SK-N-MC (cell line): ENCODE data around the gene GTF3C1.

ENCODE experiments used
- DNase-seq: peaks from one replicate; pipeline ENCODE4 v3.0.0-alpha.2; 2011; ENCODE audit warnings: low read depth, low spot score
- H3K27ac ChIP-seq: fragments of 200-600 bp; sonication (generic); 2 replicates; pipeline ENCODE4 v1.5.1; 2016; ENCODE audit warnings: mixed run types
- H3K36me3 ChIP-seq: fragments of 200-600 bp; sonication (generic); 2 replicates; pipeline ENCODE4 v1.6.1; 2017; ENCODE audit warnings: antibody characterized with exemption, low read length, mixed read lengths; ENCODE audit not compliant: insufficient read depth
- H3K4me3 ChIP-seq: fragments of 200-600 bp; sonication (generic); 2 replicates; pipeline ENCODE4 v1.5.1; 2016
- H3K9ac ChIP-seq: fragments of 200-600 bp; sonication (generic); 2 replicates; pipeline ENCODE4 v1.8.0; 2017; ENCODE audit warnings: mixed run types, mixed read lengths; ENCODE audit not compliant: insufficient read length
- H3K9me3 ChIP-seq: fragments of 200-600 bp; sonication (generic); 2 replicates; pipeline ENCODE4 v1.6.1; 2017; ENCODE audit warnings: low read depth, mild to moderate bottlenecking, antibody characterized with exemption, low read length, moderate library complexity, mixed read lengths
- EZH2 ChIP-seq: fragments of 200-600 bp; sonication (generic); IDR thresholded peaks from one replicate; pipeline ENCODE4 v1.6.1; 2017; ENCODE audit warnings: antibody characterized with exemption
- FOXP2 ChIP-seq: optimal IDR thresholded peaks from 2 replicates; pipeline ENCODE3; 2011; ENCODE audit warnings: mild to moderate bottlenecking, moderate library complexity; ENCODE audit not compliant: insufficient read depth; ENCODE audit errors: extremely low read length, control extremely low read depth
- POLR2AphosphoS5 ChIP-seq: IDR thresholded peaks from 2 replicates; pipeline ENCODE4 v1.6.1; 2012; ENCODE audit warnings: mild to moderate bottlenecking, low read depth, low read length, borderline replicate concordance

GTF3C1 gene

GRCh38 chr16:27549464-27549745 is 308 bp downstream of the GTF3C1 start:
- H3K9ac ChIP-seq: peak overlapping the region; percentile 89
- TF ChIP-seq FOXP2 (no peak), POLR2AphosphoS5 (no peak), EZH2 (no peak)
- H3K9me3 ChIP-seq: no peaks in the 10 kb centered on the region
- peak overlapping the region; percentile 96 for H3K4me3 ChIP-seq
- H3K27ac ChIP-seq: no peak overlapping the region
- peaks cover 9% of the 10 kb centered on the region for H3K36me3 ChIP-seq
- no peak for DNase-seq

GRCh38 chr16:27547851-27548250 is 1.9 kb downstream of the GTF3C1 start:
- Histone ChIP-seq H3K9ac (no peak overlapping the region), H3K9me3 (no peaks in the 10 kb centered on the region), H3K4me3 (no peak overlapping the region), H3K27ac (no peak overlapping the region), H3K36me3 (peaks cover 22% of the 10 kb centered on the region)
- TF ChIP-seq POLR2AphosphoS5: no peak
- TF ChIP-seq FOXP2: no peak
- no peak for TF ChIP-seq EZH2
- DNase-seq: no peak

- no peaks in the 10 kb centered on the region for H3K9me3 ChIP-seq
- H3K27ac ChIP-seq: no peak overlapping the region
- no peak overlapping the region for H3K4me3 ChIP-seq
- H3K36me3 ChIP-seq: peaks cover 29% of the 10 kb centered on the region
- H3K9ac ChIP-seq: no peak overlapping the region
- DNase-seq: no peak
- TF ChIP-seq POLR2AphosphoS5 (no peak), FOXP2 (no peak), EZH2 (no peak)
These were observed 2.6 kb downstream of the GTF3C1 start for GRCh38 chr16:27547134-27547533.

GRCh38 chr16:27544671-27545070 is 5.0 kb downstream of the GTF3C1 start:
- no peak for DNase-seq
- Histone ChIP-seq H3K27ac (no peak overlapping the region), H3K36me3 (peaks cover 54% of the 10 kb centered on the region), H3K4me3 (no peak overlapping the region), H3K9me3 (no peaks in the 10 kb centered on the region), H3K9ac (no peak overlapping the region)
- TF ChIP-seq POLR2AphosphoS5 (no peak), FOXP2 (no peak), EZH2 (no peak)

- Histone ChIP-seq H3K9ac (no peak overlapping the region), H3K36me3 (peaks cover 63% of the 10 kb centered on the region), H3K27ac (no peak overlapping the region), H3K9me3 (no peaks in the 10 kb centered on the region), H3K4me3 (no peak overlapping the region)
- TF ChIP-seq FOXP2: no peak
- no peak for TF ChIP-seq POLR2AphosphoS5
- TF ChIP-seq EZH2: no peak
- DNase-seq: no peak
These were observed 5.9 kb downstream of the GTF3C1 start for GRCh38 chr16:27543801-27544200.

GRCh38 chr16:27539636-27540035 is 10.1 kb downstream of the GTF3C1 start:
- no peak for DNase-seq
- H3K36me3 ChIP-seq: peaks cover 91% of the 10 kb centered on the region
- no peak overlapping the region for H3K4me3 ChIP-seq

GRCh38 chr16:27539120-27539519 is 10.6 kb downstream of the GTF3C1 start:
- Histone ChIP-seq H3K9me3 (no peaks in the 10 kb centered on the region), H3K36me3 (peaks cover 91% of the 10 kb centered on the region), H3K27ac (no peak overlapping the region), H3K9ac (no peak overlapping the region), H3K4me3 (no peak overlapping the region)
- TF ChIP-seq POLR2AphosphoS5: no peak
- no peak for TF ChIP-seq FOXP2
- TF ChIP-seq EZH2: no peak
- no peak for DNase-seq

More at GRCh38 chr16:27539636-27540035, 10.1 kb downstream of the GTF3C1 start:
- TF ChIP-seq POLR2AphosphoS5: no peak
- no peak for TF ChIP-seq FOXP2
- no peak for TF ChIP-seq EZH2
- H3K27ac ChIP-seq: no peak overlapping the region
- H3K9me3 ChIP-seq: no peaks in the 10 kb centered on the region
- H3K9ac ChIP-seq: no peak overlapping the region

GRCh38 chr16:27538528-27538927 is 11.2 kb downstream of the GTF3C1 start:
- no peak for TF ChIP-seq FOXP2
- no peak for TF ChIP-seq POLR2AphosphoS5
- no peak for TF ChIP-seq EZH2
- no peak overlapping the region for H3K9ac ChIP-seq
- no peak overlapping the region for H3K27ac ChIP-seq
- no peak for DNase-seq
- no peak overlapping the region for H3K4me3 ChIP-seq
- H3K9me3 ChIP-seq: no peaks in the 10 kb centered on the region
- peaks cover 89% of the 10 kb centered on the region for H3K36me3 ChIP-seq

GRCh38 chr16:27534256-27534655 is 15.5 kb downstream of the GTF3C1 start:
- no peak for DNase-seq
- no peaks in the 10 kb centered on the region for H3K9me3 ChIP-seq
- H3K9ac ChIP-seq: no peak overlapping the region
- TF ChIP-seq EZH2 (no peak), POLR2AphosphoS5 (no peak), FOXP2 (no peak)
- H3K36me3 ChIP-seq: peaks cover 90% of the 10 kb centered on the region
- H3K4me3 ChIP-seq: no peak overlapping the region
- H3K27ac ChIP-seq: no peak overlapping the region
